Memory B cell (primary cell): ENCODE results near the gene SYNPR.

ENCODE experiments used
- ATAC-seq: fragments of 150-1000 bp; cut with Tn5 transposase; 2 replicates; pipeline ENCODE4 v1.10.0; 2021; ENCODE audit warnings: low read depth, mild to moderate bottlenecking, moderate library complexity
- DNase-seq, 2 donors: peaks; one replicate each; pipeline ENCODE4 v3.0.0; 2022; ENCODE audit warnings: low spot score in 2 of 2
- H3K27ac Mint-ChIP-seq: one replicate; pipeline ENCODE4 v1.8.0; 2022; ENCODE audit warnings: mild to moderate bottlenecking, moderate library complexity, mixed read lengths
- H3K27me3 Mint-ChIP-seq: one replicate; pipeline ENCODE4 v1.8.0; 2022; ENCODE audit warnings: mixed read lengths
- H3K36me3 Mint-ChIP-seq: one replicate; pipeline ENCODE4 v1.8.0; 2022; ENCODE audit warnings: mild to moderate bottlenecking, mixed read lengths
- H3K4me1 Mint-ChIP-seq: one replicate; pipeline ENCODE4 v1.8.0; 2022; ENCODE audit warnings: mixed read lengths
- H3K4me3 Mint-ChIP-seq: one replicate; pipeline ENCODE4 v1.8.0; 2022; ENCODE audit warnings: mild to moderate bottlenecking, moderate library complexity, mixed read lengths
- H3K9me3 Mint-ChIP-seq: one replicate; pipeline ENCODE4 v1.8.0; 2022; ENCODE audit warnings: mixed read lengths

The SYNPR gene

DNA sequence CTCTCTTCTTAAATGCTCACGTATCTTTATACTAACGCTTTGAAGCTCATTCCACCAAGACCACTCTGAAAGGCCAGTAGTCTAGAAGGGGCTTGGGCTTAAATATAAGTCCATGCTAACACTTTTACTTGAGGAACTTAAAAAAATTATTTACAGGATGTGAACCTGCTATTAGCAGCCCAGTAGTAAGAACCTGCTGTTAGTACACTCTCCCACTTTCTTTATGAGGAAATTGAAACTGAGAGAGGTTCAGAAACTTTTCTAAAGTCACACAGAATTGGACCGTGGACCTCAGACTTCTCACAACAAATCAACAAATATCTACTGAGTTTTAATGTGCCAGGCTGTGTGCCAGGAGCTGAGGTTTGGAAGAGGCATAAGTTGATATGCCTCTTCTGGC lies 53.4 kb downstream of the SYNPR start:
- Mint-ChIP-seq H3K36me3 (no peaks in the 10 kb centered on the region), H3K9me3 (no peaks in the 10 kb centered on the region), H3K4me1 (no peaks in the 10 kb centered on the region), H3K4me3 (no peak overlapping the region), H3K27me3 (peaks cover 1% of the 10 kb centered on the region), H3K27ac (no peak overlapping the region)
- DNase-seq (no peak), ATAC-seq (no peak)

GRCh38 chr3:63333815-63334214 lies 55.7 kb downstream of the SYNPR start:
- H3K27ac Mint-ChIP-seq: no peak overlapping the region
- no peaks in the 10 kb centered on the region for H3K9me3 Mint-ChIP-seq
- ATAC-seq (no peak), DNase-seq (no peak)
- peaks cover 1% of the 10 kb centered on the region for H3K27me3 Mint-ChIP-seq
- H3K36me3 Mint-ChIP-seq: no peaks in the 10 kb centered on the region
- no peaks in the 10 kb centered on the region for H3K4me1 Mint-ChIP-seq
- no peak overlapping the region for H3K4me3 Mint-ChIP-seq

GRCh38 chr3:63338351-63338750 lies 60.2 kb downstream of the SYNPR start:
- ATAC-seq: no peak
- no peak overlapping the region for H3K27ac Mint-ChIP-seq

DNA sequence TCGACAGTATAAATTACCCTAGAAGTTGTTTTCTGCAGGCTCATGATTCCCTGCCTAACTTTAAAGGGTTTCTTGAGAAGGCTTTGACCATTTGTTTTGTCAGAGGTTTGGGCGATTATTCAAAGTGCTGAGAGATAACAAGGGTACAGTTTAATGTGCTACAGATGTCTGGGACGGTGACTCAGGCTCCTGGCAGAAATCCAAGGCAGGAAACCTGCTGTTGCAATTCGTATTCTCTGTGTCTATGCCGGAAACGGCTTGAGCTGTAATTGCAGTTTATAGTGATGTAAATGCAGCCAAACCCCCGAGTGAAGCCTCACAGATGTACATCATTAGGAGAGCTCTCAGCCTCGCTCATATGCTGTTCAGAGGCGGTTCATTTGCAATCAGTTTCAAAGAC lies 65.6 kb downstream of the SYNPR start:
- ATAC-seq (no peak), DNase-seq (no peak)
- Mint-ChIP-seq H3K36me3 (no peaks in the 10 kb centered on the region), H3K4me3 (no peak overlapping the region), H3K27me3 (peaks cover 3% of the 10 kb centered on the region), H3K9me3 (peaks cover 1% of the 10 kb centered on the region), H3K4me1 (no peaks in the 10 kb centered on the region), H3K27ac (no peak overlapping the region)

More at GRCh38 chr3:63338351-63338750, 60.2 kb downstream of the SYNPR start:
- Mint-ChIP-seq H3K4me1 (no peaks in the 10 kb centered on the region), H3K27me3 (no peaks in the 10 kb centered on the region), H3K4me3 (no peak overlapping the region), H3K9me3 (peaks cover 1% of the 10 kb centered on the region), H3K36me3 (no peaks in the 10 kb centered on the region)
- DNase-seq: no peak

- DNase-seq (no peak), ATAC-seq (no peak)
- Mint-ChIP-seq H3K9me3 (peaks cover 1% of the 10 kb centered on the region), H3K27me3 (peaks cover 3% of the 10 kb centered on the region), H3K4me1 (no peaks in the 10 kb centered on the region), H3K36me3 (no peaks in the 10 kb centered on the region), H3K27ac (no peak overlapping the region), H3K4me3 (no peak overlapping the region)
Observed at GRCh38 chr3:63344661-63345060, 66.6 kb downstream of the SYNPR start.

- Mint-ChIP-seq H3K9me3 (no peaks in the 10 kb centered on the region), H3K4me3 (no peak overlapping the region), H3K4me1 (peaks cover 2% of the 10 kb centered on the region), H3K27me3 (peaks cover 17% of the 10 kb centered on the region), H3K27ac (no peak overlapping the region), H3K36me3 (no peaks in the 10 kb centered on the region)
- peak; percentile 22 for ATAC-seq
- no peak for DNase-seq
Observed at GRCh38 chr3:63349583-63350573, 71.8 kb downstream of the SYNPR start.

- ATAC-seq: no peak
- H3K27ac Mint-ChIP-seq: no peak overlapping the region
- H3K9me3 Mint-ChIP-seq: no peaks in the 10 kb centered on the region
- no peak overlapping the region for H3K4me3 Mint-ChIP-seq
- peaks cover 2% of the 10 kb centered on the region for H3K4me1 Mint-ChIP-seq
- peaks cover 19% of the 10 kb centered on the region for H3K27me3 Mint-ChIP-seq
- no peak for DNase-seq
- no peaks in the 10 kb centered on the region for H3K36me3 Mint-ChIP-seq
Observed at GRCh38 chr3:63351159-63352007, 73.3 kb downstream of the SYNPR start.

DNA sequence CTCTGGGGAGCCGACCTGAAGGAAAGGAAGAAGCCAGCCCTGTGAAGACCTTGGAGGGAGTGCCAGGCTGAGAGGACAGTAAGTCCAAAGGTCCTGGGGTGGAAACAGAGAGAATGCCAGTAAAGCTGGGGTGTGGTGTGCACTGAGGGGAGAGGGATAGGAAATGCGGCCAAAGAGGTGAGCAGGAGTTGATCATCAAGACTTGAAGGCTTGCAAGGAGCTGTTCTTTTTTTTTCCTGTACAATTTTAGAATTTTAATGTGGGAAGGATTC lies 73.8 kb downstream of the SYNPR start:
- H3K36me3 Mint-ChIP-seq: no peaks in the 10 kb centered on the region
- peaks cover 2% of the 10 kb centered on the region for H3K4me1 Mint-ChIP-seq
- peaks cover 19% of the 10 kb centered on the region for H3K27me3 Mint-ChIP-seq
- H3K27ac Mint-ChIP-seq: no peak overlapping the region
- no peaks in the 10 kb centered on the region for H3K9me3 Mint-ChIP-seq
- ATAC-seq (no peak), DNase-seq (no peak)
- no peak overlapping the region for H3K4me3 Mint-ChIP-seq

DNA sequence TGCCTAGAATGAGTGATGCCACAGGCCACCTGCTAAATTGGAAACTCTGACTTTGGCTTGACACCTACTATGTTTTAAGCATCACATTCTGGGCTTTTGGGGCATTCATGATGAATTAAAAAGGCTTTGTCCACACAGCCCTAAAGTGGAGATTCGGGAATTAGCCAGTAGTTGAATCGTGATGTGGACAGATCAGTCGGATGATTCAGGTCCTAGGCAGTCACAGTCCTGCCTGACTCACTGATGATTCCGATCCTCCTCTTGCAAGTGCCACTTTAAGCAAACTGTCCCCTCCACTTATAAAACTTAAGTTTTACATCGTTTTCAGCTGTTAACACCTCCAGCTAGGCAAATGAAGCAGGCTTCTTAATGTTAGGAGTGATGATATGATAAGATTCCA lies 75.3 kb downstream of the SYNPR start:
- Mint-ChIP-seq H3K4me3 (no peak overlapping the region), H3K27me3 (peaks cover 19% of the 10 kb centered on the region), H3K27ac (no peak overlapping the region), H3K4me1 (peaks cover 2% of the 10 kb centered on the region), H3K9me3 (no peaks in the 10 kb centered on the region), H3K36me3 (no peaks in the 10 kb centered on the region)
- no peak for ATAC-seq
- DNase-seq: no peak

GRCh38 chr3:63354160-63354559 lies 76.1 kb downstream of the SYNPR start:
- DNase-seq: no peak
- H3K9me3 Mint-ChIP-seq: no peaks in the 10 kb centered on the region
- H3K4me1 Mint-ChIP-seq: peaks cover 2% of the 10 kb centered on the region
- peaks cover 19% of the 10 kb centered on the region for H3K27me3 Mint-ChIP-seq
- no peaks in the 10 kb centered on the region for H3K36me3 Mint-ChIP-seq
- no peak overlapping the region for H3K4me3 Mint-ChIP-seq
- H3K27ac Mint-ChIP-seq: no peak overlapping the region
- no peak for ATAC-seq

DNA sequence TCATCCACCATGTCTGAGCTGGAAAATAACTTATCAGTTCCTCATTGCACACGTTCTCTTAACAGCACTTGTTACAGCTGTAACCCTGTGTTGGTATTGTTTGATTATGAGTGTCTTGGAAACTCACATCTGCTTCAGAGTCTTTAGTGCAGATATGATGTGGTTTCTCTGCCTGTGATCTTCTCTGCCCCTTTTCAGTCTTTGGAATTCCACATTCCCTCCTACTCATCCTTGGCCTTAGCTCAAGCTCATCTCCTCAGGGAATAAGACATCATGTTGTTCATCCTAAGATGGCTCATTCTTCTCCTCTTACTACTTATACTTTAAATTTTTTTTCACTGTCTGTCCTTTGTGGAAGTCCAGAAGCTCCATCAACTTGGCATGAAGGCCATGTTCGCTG lies 77.7 kb downstream of the SYNPR start:
- H3K9me3 Mint-ChIP-seq: no peaks in the 10 kb centered on the region
- H3K27ac Mint-ChIP-seq: no peak overlapping the region
- ATAC-seq (no peak), DNase-seq (no peak)
- peaks cover 19% of the 10 kb centered on the region for H3K27me3 Mint-ChIP-seq
- H3K36me3 Mint-ChIP-seq: no peaks in the 10 kb centered on the region
- peaks cover 2% of the 10 kb centered on the region for H3K4me1 Mint-ChIP-seq
- H3K4me3 Mint-ChIP-seq: no peak overlapping the region

DNA sequence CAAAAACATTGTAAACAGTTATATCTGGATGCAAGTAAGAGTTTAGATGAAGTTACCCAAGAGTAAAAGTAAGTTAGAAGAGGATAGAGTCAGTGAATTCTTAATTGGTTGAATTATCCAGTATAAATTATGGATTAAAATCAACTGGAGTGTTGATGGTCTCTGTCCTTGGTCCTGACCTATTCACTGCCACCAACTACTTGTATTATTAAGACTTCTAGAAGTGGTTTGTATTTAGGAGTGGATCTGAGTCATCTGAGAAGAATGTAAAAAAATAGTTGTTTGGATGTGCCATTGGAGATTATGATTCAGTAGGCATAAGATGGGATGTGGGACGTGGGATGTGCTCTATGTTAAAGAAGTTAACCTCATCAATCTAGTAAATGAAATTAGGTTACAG lies 86.4 kb downstream of the SYNPR start:
- Mint-ChIP-seq H3K4me3 (no peak overlapping the region), H3K27me3 (peaks cover 1% of the 10 kb centered on the region), H3K27ac (no peak overlapping the region), H3K9me3 (no peaks in the 10 kb centered on the region), H3K4me1 (no peaks in the 10 kb centered on the region), H3K36me3 (no peaks in the 10 kb centered on the region)
- ATAC-seq (no peak), DNase-seq (no peak)

DNA sequence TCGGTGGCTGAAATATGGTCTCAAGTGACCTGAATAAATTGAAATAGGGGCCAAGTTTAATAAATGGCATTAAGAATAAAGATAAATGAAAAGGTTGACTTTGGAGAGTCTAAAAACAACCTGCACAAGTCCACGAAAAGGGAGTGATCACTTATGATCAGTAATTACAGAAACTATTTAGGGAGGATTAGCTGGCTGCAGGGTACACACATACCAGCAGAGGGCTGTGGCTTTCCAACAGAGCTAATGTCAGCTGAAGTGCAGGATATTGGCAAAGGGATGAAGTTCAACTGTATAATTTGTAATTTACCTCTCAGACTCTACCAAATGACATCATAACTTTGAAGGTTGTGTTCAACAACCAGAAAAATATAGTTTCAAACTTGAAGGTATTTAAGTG lies 86.8 kb downstream of the SYNPR start:
- Mint-ChIP-seq H3K27ac (no peak overlapping the region), H3K4me3 (no peak overlapping the region), H3K4me1 (no peaks in the 10 kb centered on the region), H3K27me3 (peaks cover 1% of the 10 kb centered on the region), H3K36me3 (no peaks in the 10 kb centered on the region), H3K9me3 (no peaks in the 10 kb centered on the region)
- DNase-seq: no peak
- ATAC-seq: no peak

GRCh38 chr3:63365671-63366070 lies 87.6 kb downstream of the SYNPR start:
- ATAC-seq: no peak
- H3K9me3 Mint-ChIP-seq: no peaks in the 10 kb centered on the region
- no peak for DNase-seq
- H3K36me3 Mint-ChIP-seq: no peaks in the 10 kb centered on the region
- no peak overlapping the region for H3K27ac Mint-ChIP-seq
- peaks cover under 1% of the 10 kb centered on the region for H3K27me3 Mint-ChIP-seq
- no peak overlapping the region for H3K4me3 Mint-ChIP-seq
- H3K4me1 Mint-ChIP-seq: no peaks in the 10 kb centered on the region
